Activated CD4-positive, CD25-positive, alpha-beta regulatory T cell treated with anti-CD3 and anti-CD28 coated beads, Interleukin-2, amount 50 U/mL, for 24 hours (primary cell): ENCODE results near the gene TRMT11.
"Not testable (repeated sequence)": the region's sequence is repeated elsewhere in the genome, so short reads cannot be mapped to it uniquely, and the experiment has no call there.

ENCODE experiments used
- ATAC-seq, 2 donors: fragments of 150-1000 bp; cut with Tn5 transposase; one replicate each; pipeline ENCODE4 v1.10.0; 2021; ENCODE audit warnings: mild to moderate bottlenecking in 1 of 2, moderate library complexity in 1 of 2

TRMT11 gene

GRCh38 chr6:126048635-126049034, 62.3 kb downstream of the TRMT11 start:
- no peak for ATAC-seq

GRCh38 chr6:126050795-126051194, 64.5 kb downstream of the TRMT11 start:
- no peak for ATAC-seq

GRCh38 chr6:126051791-126052190, 65.5 kb downstream of the TRMT11 start:
- ATAC-seq: no peak

- ATAC-seq: no peak
These were observed 66.1 kb downstream of the TRMT11 start for GRCh38 chr6:126052485-126052884.

DNA sequence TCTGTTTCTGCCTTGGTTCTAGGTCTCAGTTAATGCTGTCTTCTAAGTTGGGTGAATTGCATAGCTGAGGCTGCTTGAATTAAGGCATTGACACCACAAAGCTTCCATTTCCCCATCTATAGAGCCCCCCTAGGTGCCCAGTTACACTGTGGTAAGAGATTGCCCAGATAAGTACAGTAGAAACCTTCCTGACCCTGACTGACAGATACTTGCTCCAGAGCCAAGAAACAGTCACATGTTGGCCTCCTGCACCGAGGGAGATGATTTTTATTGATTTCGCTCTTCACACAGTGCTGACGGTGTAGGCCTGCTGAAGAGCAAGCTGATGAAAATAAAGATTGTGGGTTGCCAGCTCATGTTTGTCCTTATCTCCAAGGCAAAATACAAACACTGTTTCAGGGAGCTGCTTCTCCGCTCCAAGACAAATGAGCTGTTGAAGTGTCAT, 67.9 kb downstream of the TRMT11 start:
- ATAC-seq: no peak

DNA sequence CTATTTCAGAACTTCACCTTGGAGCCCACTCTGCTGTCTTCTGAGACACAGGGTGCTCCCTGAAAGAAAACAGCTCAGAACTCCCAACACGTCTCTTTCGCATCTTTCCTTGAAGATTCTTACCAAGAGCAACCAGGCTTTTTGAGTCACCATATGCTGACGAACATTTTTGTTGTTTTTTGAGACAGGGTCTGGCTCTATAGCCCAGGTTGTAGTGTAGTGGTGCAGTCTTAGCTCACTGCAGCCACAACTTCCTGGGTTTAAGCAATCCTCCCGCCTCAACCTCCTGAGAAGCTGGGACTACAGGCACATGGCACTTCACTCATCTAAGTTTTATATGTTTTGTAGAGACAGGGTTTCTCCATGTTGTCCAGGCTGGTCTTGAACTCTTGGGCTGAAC, 68.5 kb downstream of the TRMT11 start:
- no peak for ATAC-seq

GRCh38 chr6:126055449-126055848, 69.1 kb downstream of the TRMT11 start:
- no peak for ATAC-seq

DNA sequence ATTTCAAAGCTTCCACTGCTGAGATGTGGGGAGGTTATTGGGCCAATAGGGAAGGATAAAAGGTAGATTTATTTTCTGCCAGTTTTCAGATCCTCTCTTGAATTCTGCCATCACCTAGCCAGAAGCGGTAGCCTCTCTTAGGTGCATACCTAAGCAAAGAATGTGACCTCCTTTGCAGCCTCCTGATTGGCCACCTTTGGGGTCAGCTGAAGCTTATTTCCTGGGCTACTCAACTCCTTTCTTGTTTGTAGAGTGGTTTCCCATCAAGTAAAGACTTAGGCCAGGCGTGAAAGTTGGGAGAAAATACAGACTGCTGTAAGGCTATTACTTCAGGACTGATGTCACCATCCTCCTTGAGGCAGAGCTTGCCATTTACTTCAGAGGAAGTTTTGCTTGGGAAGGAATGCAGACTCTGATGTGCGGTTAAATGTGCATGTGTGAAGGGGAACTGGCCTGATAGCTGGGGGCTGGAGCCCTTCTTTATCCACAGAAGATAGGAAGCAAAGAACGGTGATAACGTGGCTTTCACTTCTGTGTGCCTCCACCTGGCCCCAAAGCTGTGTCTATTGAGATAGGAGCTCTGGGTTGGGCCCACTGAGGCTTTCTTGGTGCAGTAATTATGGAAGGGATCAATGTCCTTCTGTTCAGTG, 70.1 kb downstream of the TRMT11 start:
- no peak for ATAC-seq

DNA sequence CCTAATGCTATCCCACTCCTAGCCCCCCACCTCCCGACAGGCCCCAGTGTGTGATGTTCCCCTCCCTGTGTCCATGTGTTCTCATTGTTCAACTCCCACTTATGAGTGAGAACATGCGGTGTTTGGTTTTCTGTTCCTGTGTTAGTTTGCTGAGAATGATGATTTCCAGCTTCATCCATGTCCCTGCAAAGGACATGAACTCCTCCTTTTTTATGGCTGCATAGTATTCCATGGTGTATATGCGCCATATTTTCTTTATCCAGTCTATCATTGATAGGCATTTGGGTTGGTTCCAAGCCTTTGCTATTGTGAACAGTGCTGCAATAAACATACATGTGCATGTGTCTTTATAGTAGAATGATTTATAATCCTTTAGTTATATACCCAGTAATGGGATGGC, 71.7 kb downstream of the TRMT11 start:
- ATAC-seq: not testable (repeated sequence)

DNA sequence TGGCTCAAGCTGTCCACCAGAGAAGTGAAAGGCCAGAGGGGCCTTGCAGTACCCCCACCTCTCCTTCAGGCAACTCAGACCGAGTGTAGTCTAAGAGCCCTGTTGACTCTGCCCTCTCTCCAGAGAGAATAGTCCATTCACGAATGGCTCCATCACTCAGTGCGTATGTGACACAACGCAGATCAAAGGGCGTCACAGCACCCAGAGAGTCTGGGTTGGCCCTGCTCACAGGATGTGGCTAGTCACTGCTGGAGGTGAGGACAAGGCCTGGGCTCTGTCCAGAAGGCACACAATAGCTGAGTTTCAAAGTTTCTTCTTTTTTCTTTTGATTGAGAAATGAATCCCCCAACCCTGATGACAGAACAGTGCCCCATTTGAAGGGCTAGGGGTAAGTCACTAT, 74.1 kb downstream of the TRMT11 start:
- ATAC-seq: no peak

DNA sequence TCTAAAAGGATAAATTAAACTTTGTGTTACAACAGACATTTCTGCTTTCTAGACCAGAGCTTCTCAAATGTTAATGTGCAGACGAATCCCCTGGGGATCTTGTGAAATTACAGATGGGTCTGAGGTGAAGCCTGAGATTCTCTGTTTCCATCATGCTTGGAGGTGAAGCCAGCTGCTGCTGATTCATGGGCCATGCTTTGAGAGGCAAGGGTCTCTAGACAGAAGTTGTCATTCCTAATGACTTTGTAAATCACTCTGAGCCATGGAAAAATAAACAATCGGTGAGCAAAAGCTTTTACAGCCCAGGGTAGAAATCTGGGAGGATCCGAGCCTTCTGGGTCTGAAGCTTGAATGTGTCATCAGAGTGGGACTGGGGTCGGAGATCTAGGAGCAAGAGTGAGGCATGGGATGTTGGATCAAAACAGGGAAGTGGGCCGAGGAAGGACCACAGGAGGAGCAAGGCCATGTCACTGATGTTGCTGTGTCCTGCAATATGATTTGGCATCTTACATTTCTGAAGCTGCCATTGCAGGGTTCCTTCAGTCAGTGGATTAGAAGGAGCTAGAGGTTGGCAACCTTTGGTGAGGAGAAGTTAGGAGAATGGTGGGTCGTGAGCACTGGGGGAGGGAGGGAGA, 77.3 kb downstream of the TRMT11 start:
- ATAC-seq: no peak

- no peak for ATAC-seq
These were observed 78.0 kb downstream of the TRMT11 start for GRCh38 chr6:126064257-126064747.

GRCh38 chr6:126064748-126065401, 78.5 kb downstream of the TRMT11 start:
- ATAC-seq: no peak

DNA sequence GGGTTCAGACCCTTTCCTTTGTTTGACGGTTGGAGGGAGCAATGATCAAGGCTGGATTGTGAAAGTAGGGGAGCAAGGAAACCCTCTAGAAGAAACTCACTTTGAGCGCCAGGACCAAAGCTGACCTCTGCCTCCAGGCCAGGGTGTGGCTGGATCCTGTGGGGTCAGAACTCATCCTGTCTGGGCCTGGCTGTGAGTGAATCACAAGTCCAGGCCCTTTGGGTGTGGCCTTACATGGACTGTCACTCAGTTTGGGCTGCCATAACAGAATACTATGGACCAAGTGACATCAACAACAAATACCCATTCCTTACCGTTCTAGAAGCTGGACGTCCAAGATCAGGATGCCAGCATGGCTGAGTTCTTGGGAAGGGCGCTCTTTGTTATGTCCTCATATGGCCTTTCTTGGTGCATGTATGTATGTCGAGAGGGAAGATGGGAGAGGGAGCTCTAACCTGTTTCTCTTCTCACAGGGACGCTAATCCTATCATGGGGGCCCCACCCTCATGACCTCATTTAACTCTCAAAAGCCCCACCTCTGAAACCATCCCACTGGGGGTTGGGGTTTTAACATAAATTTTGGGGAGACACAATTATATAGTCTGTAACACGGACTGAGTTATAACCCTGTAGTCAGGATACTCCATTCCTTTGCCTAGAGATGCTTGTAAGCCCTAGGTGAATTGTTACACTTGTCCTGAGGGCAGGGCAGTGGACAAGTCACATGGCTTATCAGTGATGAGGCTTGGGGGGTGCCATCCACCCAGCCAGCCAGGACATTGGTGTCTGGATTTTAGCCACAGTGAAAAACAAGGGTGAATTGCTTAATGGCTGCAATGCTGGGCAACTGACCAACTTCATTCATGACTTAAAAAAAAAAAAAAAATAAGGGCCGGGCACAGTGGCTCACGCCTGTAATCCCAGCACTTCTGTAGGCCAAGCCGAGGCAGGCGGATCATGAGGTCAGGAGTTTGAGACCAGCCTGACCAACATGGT, 80.0 kb downstream of the TRMT11 start:
- no peak for ATAC-seq

- no peak for ATAC-seq
These were observed 80.7 kb downstream of the TRMT11 start for GRCh38 chr6:126067073-126067472.

- no peak for ATAC-seq
These were observed 83.1 kb downstream of the TRMT11 start for GRCh38 chr6:126069449-126069848.

DNA sequence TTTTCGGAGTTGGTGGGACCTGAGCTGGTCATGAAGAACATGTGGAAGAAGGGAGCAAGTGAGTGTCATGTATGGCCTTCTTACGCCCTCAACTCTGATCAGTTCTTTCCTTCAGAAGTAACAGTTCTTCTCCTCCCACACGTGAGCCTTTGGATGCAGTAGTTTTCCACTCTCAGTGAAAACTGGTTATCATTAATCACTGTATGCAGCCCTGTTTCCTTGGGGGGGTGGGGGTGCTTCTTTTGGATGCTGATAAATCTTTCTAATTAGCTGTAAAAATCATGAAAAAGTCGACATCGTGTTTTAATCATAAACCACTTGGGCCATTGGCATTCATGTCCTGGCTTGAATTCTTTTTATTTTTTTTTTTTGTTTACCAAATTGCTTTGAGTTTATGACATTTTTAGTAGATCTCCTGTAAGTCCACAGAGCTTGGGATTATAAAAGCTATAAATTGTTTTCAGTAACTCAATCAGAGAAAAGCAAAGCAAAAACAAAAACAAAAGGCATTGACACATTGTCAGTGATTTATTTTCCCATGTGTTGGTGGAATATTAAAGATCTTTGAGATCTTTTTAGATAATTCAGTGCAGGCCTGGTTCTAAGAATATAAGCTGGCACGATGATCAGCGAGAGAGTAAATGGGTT, 84.8 kb downstream of the TRMT11 start:
- no peak for ATAC-seq

DNA sequence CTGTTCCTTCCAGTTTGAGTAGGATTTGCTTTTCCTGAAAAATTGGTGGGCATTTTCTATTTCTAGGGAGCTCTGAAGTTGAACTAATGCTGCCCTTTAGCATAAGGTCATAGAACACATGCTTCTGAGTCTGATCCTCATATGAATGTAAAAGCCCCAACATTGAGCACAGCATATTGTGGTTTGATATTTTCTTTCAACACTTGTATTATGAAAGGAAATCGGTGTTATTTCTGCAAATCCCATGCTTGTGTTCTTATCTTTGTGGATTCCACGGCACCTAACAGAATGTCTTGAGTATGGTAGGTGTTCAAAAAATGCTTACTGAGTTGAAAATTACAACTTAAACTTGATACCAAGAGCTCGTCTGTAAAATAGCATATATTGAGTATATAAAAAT, 85.8 kb downstream of the TRMT11 start:
- ATAC-seq: no peak

- no peak for ATAC-seq
These were observed 86.5 kb downstream of the TRMT11 start for GRCh38 chr6:126072834-126073233.

DNA sequence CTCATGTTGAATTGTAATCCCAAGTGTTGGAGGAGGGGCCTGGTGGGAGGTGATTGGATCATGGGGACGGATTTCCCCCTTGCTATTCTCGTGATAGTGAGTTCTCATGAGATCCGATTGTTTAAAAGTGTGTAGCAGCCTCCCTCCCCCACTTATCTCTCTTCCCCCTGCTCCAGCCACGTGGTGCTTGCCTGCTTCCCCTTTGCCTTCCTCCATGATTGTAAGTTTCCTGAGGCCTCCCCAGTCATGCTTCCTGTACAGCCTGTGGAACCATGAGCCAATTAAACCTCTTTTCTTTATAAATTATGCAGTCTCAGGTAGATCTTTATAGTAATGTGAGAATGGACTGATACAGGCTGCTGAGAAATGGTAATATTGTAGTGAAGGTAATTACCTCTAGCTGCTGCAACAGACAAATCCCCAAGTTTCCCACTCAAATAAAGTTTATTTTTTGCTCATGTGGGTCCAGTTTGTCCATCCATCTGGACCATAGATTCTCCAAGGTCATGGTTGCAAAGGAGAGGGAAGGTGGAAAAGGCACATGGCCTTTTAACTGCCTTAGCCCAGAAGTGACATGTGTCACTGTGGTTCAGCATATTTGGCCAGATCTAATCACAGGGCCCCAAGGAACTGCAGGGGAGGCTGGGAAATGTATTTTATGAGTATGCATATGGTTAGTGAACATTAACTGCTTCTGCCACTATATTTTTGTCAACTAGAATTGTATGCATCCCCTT, 89.2 kb downstream of the TRMT11 start:
- no peak for ATAC-seq

DNA sequence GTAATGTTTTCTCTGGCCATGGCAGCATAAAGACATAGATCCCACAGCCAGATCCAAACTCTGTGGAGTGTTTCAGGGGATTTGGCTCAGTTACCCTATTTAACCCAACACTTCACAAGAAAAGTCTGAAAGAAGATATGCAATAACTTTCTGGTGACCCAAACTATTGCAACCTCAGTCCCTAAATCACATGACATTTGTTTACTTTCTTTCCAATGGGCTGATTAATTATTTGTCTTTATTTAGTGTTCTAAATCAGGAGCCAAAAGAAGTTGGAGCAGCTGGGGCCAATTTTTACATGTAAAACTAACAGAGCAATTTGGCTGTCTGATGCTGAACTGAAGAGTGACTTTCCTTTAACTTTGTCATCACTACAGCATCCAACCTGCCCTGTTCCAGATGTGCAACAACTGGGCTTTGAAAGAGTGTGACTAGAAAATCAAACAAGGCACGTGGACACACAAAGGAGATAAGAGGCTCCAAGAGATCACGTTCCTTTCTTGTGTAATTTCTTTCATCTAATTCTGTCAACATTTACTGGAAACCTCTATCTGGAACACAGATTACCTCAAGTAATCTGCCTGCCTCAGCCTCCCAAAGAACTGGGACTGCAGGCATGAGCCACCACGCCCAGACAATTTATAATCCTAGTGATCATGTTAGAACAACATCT, 90.8 kb downstream of the TRMT11 start:
- ATAC-seq: no peak
